IMR-90 (cell line): ENCODE results near the gene TMEM163. TPM values are rescaled to one million over a fixed set of nuclear protein-coding genes. Genes with fewer than 3 reads are reported as not detected.

Experiments used
- ATAC-seq: fragments of 200-7000 bp; cut with Tn5 transposase; 2 replicates; pipeline ENCODE4 v1.9.1; 2020; ENCODE audit warnings: low read depth, mild to moderate bottlenecking, moderate library complexity
- BruUV-seq: library from RNA; stranded (reverse); fragments of 400-500 nt; replicated peaks from 2 replicates; lab custom pipeline; 2021; lab: Mats Ljungman, UMichigan
- CTCF ChIA-PET: fragments of 300-600 bp; formaldehyde crosslinking; extraction: SDS; loops from one replicate; lab custom pipeline; 2021; ENCODE audit warnings: antibody characterized with exemption; lab: Yijun Ruan, JAX
- POLR2A ChIA-PET: fragments of 300-600 bp; sonication (Branson Sonifier 250); formaldehyde crosslinking; loops from one replicate; lab custom pipeline; 2022; ENCODE audit warnings: antibody characterized with exemption; ENCODE audit not compliant: unreplicated experiment; lab: Charles Lee
- DNase-seq: peaks from one replicate; pipeline ENCODE4 v3.0.0; 2013
- H2AFZ ChIP-seq: replicated peaks from 2 replicates; pipeline ENCODE3; 2013; ENCODE audit warnings: low read length, mild to moderate bottlenecking; ENCODE audit not compliant: poor library complexity
- H2AK5ac ChIP-seq: 2 replicates; pipeline ENCODE4 v1.6.1; 2013; ENCODE audit warnings: low read depth, low read length, inconsistent platforms
- H2AK9ac ChIP-seq: replicated peaks from 2 replicates; pipeline ENCODE3; 2013; ENCODE audit warnings: mild to moderate bottlenecking, low read depth, low read length, moderate library complexity; ENCODE audit not compliant: poor library complexity
- H2BK120ac ChIP-seq: 2 replicates; pipeline ENCODE4 v1.6.1; 2013; ENCODE audit warnings: low read depth, low read length, inconsistent platforms
- H2BK15ac ChIP-seq: 3 replicates; pipeline ENCODE4 v1.6.1; 2013; ENCODE audit warnings: low read depth, low read length, inconsistent platforms
- H2BK20ac ChIP-seq: 2 replicates; pipeline ENCODE4 v1.6.1; 2013; ENCODE audit warnings: low read depth, mild to moderate bottlenecking, inconsistent platforms, low read length, moderate library complexity
- H2BK5ac ChIP-seq: 2 replicates; pipeline ENCODE4 v1.6.1; 2013; ENCODE audit warnings: mild to moderate bottlenecking, low read depth, low read length, inconsistent platforms; ENCODE audit not compliant: poor library complexity, severe bottlenecking
- H3K14ac ChIP-seq: replicated peaks from 2 replicates; pipeline ENCODE4 v1.6.1; 2013; ENCODE audit warnings: low read depth, low read length, inconsistent platforms
- H3K18ac ChIP-seq: 2 replicates; pipeline ENCODE4 v1.6.1; 2013; ENCODE audit warnings: low read depth, low read length, control low read depth
- H3K23ac ChIP-seq: 2 replicates; pipeline ENCODE4 v1.6.1; 2013; ENCODE audit warnings: low read depth, low read length, inconsistent platforms
- H3K27ac ChIP-seq: 2 replicates; pipeline ENCODE4 v1.5.1; 2013; ENCODE audit warnings: mild to moderate bottlenecking, control low read depth, low read length; ENCODE audit not compliant: insufficient read depth
- H3K27me3 ChIP-seq: 2 replicates; pipeline ENCODE4 v1.6.1; 2013; ENCODE audit warnings: low read length; ENCODE audit not compliant: control insufficient read depth, insufficient read depth
- H3K36me3 ChIP-seq: 2 replicates; pipeline ENCODE4 v1.6.1; 2013; ENCODE audit warnings: low read length, mixed read lengths; ENCODE audit not compliant: control insufficient read depth, insufficient read depth
- H3K4ac ChIP-seq: 2 replicates; pipeline ENCODE4 v1.6.1; 2013; ENCODE audit warnings: low read depth, low read length, inconsistent platforms
- H3K4me1 ChIP-seq: 2 replicates; pipeline ENCODE4 v1.6.1; 2013; ENCODE audit warnings: low read length, mixed read lengths; ENCODE audit not compliant: control insufficient read depth, insufficient read depth
- H3K4me2 ChIP-seq: 2 replicates; pipeline ENCODE4 v1.6.1; 2013; ENCODE audit warnings: low read depth, mild to moderate bottlenecking, control low read depth, low read length, moderate library complexity
- H3K4me3 ChIP-seq: 2 replicates; pipeline ENCODE4 v1.5.1; 2013; ENCODE audit warnings: low read depth, mild to moderate bottlenecking, control low read depth, low read length, moderate library complexity; ENCODE audit not compliant: insufficient read depth
- H3K56ac ChIP-seq: 2 replicates; pipeline ENCODE4 v1.6.1; 2013; ENCODE audit warnings: low read length, inconsistent platforms; ENCODE audit not compliant: insufficient read depth; ENCODE audit errors: extremely low read depth
- H3K79me1 ChIP-seq, 2 experiments: 2 replicates each; pipeline ENCODE4 v1.6.1; 2013; ENCODE audit warnings: low read length in 2 of 2, inconsistent platforms in 1 of 2, low read depth in 1 of 2
- H3K9ac ChIP-seq: 2 replicates; pipeline ENCODE4 v1.6.1; 2013; ENCODE audit warnings: low read depth, low read length, control low read depth
- H3K9me1 ChIP-seq: 2 replicates; pipeline ENCODE4 v1.6.1; 2013; ENCODE audit warnings: low read length, inconsistent platforms; ENCODE audit not compliant: insufficient read depth
- H3K9me3 ChIP-seq: 2 replicates; pipeline ENCODE4 v1.6.1; 2013; ENCODE audit warnings: low read length; ENCODE audit not compliant: control insufficient read depth, insufficient read depth
- H4K20me1 ChIP-seq: 2 replicates; pipeline ENCODE4 v1.6.1; 2013; ENCODE audit warnings: low read length, inconsistent platforms; ENCODE audit not compliant: insufficient read depth
- H4K5ac ChIP-seq: 2 replicates; pipeline ENCODE4 v1.6.1; 2013; ENCODE audit warnings: mild to moderate bottlenecking, low read depth, low read length, control low read depth
- H4K8ac ChIP-seq, 2 experiments: 2 replicates each; pipeline ENCODE4 v1.6.1; 2013; ENCODE audit warnings: low read depth in 2 of 2, low read length in 2 of 2, control low read depth in 1 of 2, inconsistent platforms in 1 of 2
- H4K91ac ChIP-seq: 2 replicates; pipeline ENCODE4 v1.6.1; 2013; ENCODE audit warnings: low read depth, low read length, inconsistent platforms; ENCODE audit not compliant: insufficient read depth
- BHLHE40 ChIP-seq: fragments of 150-350 bp; IDR thresholded peaks from 2 replicates; pipeline ENCODE4 v1.6.1; 2016; ENCODE audit warnings: mild to moderate bottlenecking, low read depth, low read length
- CEBPB ChIP-seq: IDR thresholded peaks from 2 replicates; pipeline ENCODE4 v1.6.1; 2012; ENCODE audit warnings: low read depth, low read length, improper control_type of control experiment
- CHD1 ChIP-seq: IDR thresholded peaks from 2 replicates; pipeline ENCODE4 v1.6.1; 2012; ENCODE audit warnings: low read depth, low read length, improper control_type of control experiment
- ELK1 ChIP-seq: fragments of 150-350 bp; IDR thresholded peaks from 2 replicates; pipeline ENCODE4 v1.6.1; 2016; ENCODE audit warnings: low read depth, mild to moderate bottlenecking, low read length, moderate library complexity, borderline replicate concordance
- FOS ChIP-seq: fragments of 150-350 bp; IDR thresholded peaks from 2 replicates; pipeline ENCODE4 v1.6.1; 2016; ENCODE audit warnings: low read depth, low read length
- MAFK ChIP-seq: IDR thresholded peaks from 2 replicates; pipeline ENCODE4 v1.6.1; 2012; ENCODE audit warnings: low read depth, low read length, improper control_type of control experiment
- MAZ ChIP-seq: IDR thresholded peaks from 2 replicates; pipeline ENCODE4 v1.6.1; 2012; ENCODE audit warnings: low read depth, mild to moderate bottlenecking, low read length, improper control_type of control experiment, moderate library complexity, borderline replicate concordance
- NFE2L2 ChIP-seq: fragments of 150-350 bp; IDR thresholded peaks from 2 replicates; pipeline ENCODE4 v1.6.1; 2016; ENCODE audit warnings: low read depth, mild to moderate bottlenecking, low read length
- RAD21 ChIP-seq: IDR thresholded peaks from 2 replicates; pipeline ENCODE4 v1.6.1; 2012; ENCODE audit warnings: low read length, improper control_type of control experiment
- RCOR1 ChIP-seq: IDR thresholded peaks from 2 replicates; pipeline ENCODE4 v1.6.1; 2012; ENCODE audit warnings: mild to moderate bottlenecking, low read length, improper control_type of control experiment; ENCODE audit not compliant: insufficient replicate concordance
- RFX5 ChIP-seq: IDR thresholded peaks from 2 replicates; pipeline ENCODE4 v1.8.0; 2012; ENCODE audit warnings: low read depth, mild to moderate bottlenecking, low read length, moderate library complexity
- SMC3 ChIP-seq: fragments of 150-350 bp; IDR thresholded peaks from 2 replicates; pipeline ENCODE4 v1.6.1; 2016; ENCODE audit warnings: low read depth, mild to moderate bottlenecking, antibody characterized with exemption, low read length, moderate library complexity
- USF2 ChIP-seq: fragments of 150-350 bp; IDR thresholded peaks from 2 replicates; pipeline ENCODE4 v1.6.1; 2017; ENCODE audit warnings: mild to moderate bottlenecking, antibody characterized with exemption, low read length, low read depth
- WGBS, 2 experiments: methylation state at CpG; one replicate each; pipeline versions ENCODE4 v1.1.5 to v1.1.7; 2013; ENCODE audit warnings: missing lambda C conversion rate in 2 of 2; ENCODE audit not compliant: insufficient read length in 1 of 2; ENCODE audit errors: extremely low coverage in 2 of 2; 5-methylcytosine and 5-hydroxymethylcytosine counted together
- dilution Hi-C: fragments of 300-500 bp; cut with HindIII; formaldehyde crosslinking; loops from one replicate; pipeline ENCODE4 v1.14.3; 2018; ENCODE audit warnings: low sequenced_read_pairs; ENCODE audit not compliant: unreplicated experiment
- in situ Hi-C: fragments of 300-500 bp; cut with MboI; formaldehyde crosslinking; loops from 3 replicates; pipeline ENCODE4 v1.14.3; 2019; ENCODE audit warnings: low sequenced_read_pairs, inconsistent platforms, mixed read lengths
- intact Hi-C: fragments of 100-400 bp; cut with micrococcal nuclease; formaldehyde crosslinking; loops from 2 replicates; pipeline ENCODE4 v1.10.0; 2022
- polyA plus RNA-seq, 3 experiments: library from polyadenylated mRNA; depleted of rRNA; stranded (reverse); fragments of >200 nt; gene quantifications; 2 replicates each; pipeline ENCODE4 v1.2.3, GENCODE V29; 2012; ENCODE audit warnings: low replicate concordance in 1 of 3
- total RNA-seq: library from RNA; depleted of rRNA; stranded (reverse); fragments of >200 nt; gene quantifications from 2 replicates; pipeline ENCODE4 v1.2.3, GENCODE V29; 2012

TMEM163 gene
- total and polyA plus RNA-seq, 2 of the 4 experiments (the other 2 are of a cell fraction), result not detected

- Histone ChIP-seq H4K5ac (no peak overlapping the region), H3K4me1 (no peaks in the 10 kb centered on the region), H3K9me3 (no peaks in the 10 kb centered on the region), H3K79me1 (no peaks in the 10 kb centered on the region), H3K9me1 (no peaks in the 10 kb centered on the region), H3K4ac (no peak overlapping the region), H3K4me2 (no peak overlapping the region), H3K27ac (no peak overlapping the region), H4K8ac (no peak overlapping the region), H4K91ac (no peak overlapping the region), H3K27me3 (peaks cover 11% of the 10 kb centered on the region; the same call in 1 of the 2 replicates), H2BK5ac (no peak overlapping the region), H3K56ac (no peak overlapping the region), H3K4me3 (no peak overlapping the region), H2BK15ac (no peak overlapping the region), H3K36me3 (peaks cover 9% of the 10 kb centered on the region; the same call in 1 of the 2 replicates), H2BK120ac (no peak overlapping the region), H3K18ac (no peak overlapping the region), H2AK9ac (no peak overlapping the region), H2AK5ac (no peak overlapping the region), H4K20me1 (no peaks in the 10 kb centered on the region), H2AFZ (no peak overlapping the region), H3K23ac (no peak overlapping the region), H2BK20ac (no peak overlapping the region), H3K14ac (no peak overlapping the region), H3K9ac (no peak overlapping the region)
- dilution Hi-C loops (no loop called here), intact Hi-C loops (loop anchor here (1.0 kb wide), 1 partner anchor 438 kb away; no protein-coding TSS in a partner anchor), in situ Hi-C loops (loop anchor here (5.0 to 10.0 kb wide), 2 partner anchors 437 to 575 kb away; no protein-coding TSS in a partner anchor)
- 100% methylated on average over 4 of the region's 11 CpGs; no CpG with 5 or more reads in 1 of the 2 experiments for WGBS, 2 experiments
- ChIA-PET POLR2A (no interaction called here), CTCF (interaction anchor here (1.0 kb wide), 1 partner anchor 438 kb away, joined by 3 read pairs; no protein-coding TSS in a partner anchor)
- ATAC-seq (peak; percentile 4), DNase-seq (no peak)
- TF ChIP-seq NFE2L2 (no peak), ELK1 (no peak), CEBPB (no peak), MAFK (no peak), RFX5 (no peak), CHD1 (no peak), USF2 (no peak), RCOR1 (no peak), FOS (no peak), MAZ (no peak), SMC3 (no peak), BHLHE40 (no peak), RAD21 (no peak)
- BruUV-seq, result no TSS peak
Measured at GRCh38 chr2:134459706-134460406, 258.9 kb downstream of the TMEM163 start.
